ENCODE measurements around the gene ZBTB38.

DNA sequence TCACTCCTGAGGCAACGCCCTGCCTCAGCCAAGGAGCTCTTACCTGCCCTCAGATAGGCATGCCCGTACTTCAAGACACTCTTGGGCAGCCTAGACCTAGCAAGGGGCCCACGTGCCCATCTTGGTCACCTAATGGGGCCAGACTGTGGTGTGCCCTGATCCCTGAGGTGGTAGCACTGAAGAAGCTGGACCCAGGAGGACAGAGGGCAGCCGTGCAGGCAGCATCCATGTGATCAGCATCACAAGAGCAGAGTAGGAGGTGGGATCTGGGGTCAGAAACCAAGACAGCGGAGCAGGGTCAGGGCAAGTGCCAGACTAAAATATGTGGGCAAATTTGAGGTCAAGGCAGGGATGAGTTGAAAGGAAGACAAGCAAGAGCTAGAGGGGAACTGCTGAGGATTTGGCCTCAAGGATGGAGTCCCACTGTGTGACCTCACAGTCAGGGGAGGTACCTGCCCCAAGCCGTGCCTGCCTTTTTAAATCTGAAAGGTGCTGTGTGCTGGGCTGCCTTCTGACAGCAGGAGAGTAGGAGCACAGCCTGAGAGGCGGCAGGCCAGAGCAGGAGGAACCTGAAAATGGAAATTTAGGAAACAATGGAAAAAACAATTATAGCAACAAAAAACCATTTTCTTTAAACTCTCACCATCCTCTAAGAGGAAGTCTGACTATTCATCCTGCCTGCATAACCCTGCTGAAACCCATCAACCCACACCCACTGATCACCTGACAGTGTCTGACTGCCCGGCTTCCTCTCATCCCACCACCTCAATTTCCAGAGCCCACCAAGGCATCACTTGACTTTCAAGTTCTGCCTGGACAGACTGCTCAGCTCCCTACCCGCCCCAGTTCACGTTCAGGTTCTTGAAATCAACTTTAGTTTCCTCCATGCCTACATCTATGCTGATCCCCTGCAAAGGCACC lies 7.3 kb downstream of the ZBTB38 start:
- TF ChIP-seq EZH2phosphoT487 (IDR thresholded peaks at IDR 0.05): no peak
- TF ChIP-seq, protein P1, sequence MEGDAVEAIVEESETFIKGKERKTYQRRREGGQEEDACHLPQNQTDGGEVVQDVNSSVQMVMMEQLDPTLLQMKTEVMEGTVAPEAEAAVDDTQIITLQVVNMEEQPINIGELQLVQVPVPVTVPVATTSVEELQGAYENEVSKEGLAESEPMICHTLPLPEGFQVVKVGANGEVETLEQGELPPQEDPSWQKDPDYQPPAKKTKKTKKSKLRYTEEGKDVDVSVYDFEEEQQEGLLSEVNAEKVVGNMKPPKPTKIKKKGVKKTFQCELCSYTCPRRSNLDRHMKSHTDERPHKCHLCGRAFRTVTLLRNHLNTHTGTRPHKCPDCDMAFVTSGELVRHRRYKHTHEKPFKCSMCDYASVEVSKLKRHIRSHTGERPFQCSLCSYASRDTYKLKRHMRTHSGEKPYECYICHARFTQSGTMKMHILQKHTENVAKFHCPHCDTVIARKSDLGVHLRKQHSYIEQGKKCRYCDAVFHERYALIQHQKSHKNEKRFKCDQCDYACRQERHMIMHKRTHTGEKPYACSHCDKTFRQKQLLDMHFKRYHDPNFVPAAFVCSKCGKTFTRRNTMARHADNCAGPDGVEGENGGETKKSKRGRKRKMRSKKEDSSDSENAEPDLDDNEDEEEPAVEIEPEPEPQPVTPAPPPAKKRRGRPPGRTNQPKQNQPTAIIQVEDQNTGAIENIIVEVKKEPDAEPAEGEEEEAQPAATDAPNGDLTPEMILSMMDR (IDR thresholded peaks at IDR 0.05): no peak
